ENCODE measurements around the gene JDP2.

The JDP2 gene

GRCh38 chr14:75514673-75515628 lies 87.1 kb downstream of the JDP2 start:
- peak; percentile 55 for DNase-seq (ENCODE audit: low spot score)

DNA sequence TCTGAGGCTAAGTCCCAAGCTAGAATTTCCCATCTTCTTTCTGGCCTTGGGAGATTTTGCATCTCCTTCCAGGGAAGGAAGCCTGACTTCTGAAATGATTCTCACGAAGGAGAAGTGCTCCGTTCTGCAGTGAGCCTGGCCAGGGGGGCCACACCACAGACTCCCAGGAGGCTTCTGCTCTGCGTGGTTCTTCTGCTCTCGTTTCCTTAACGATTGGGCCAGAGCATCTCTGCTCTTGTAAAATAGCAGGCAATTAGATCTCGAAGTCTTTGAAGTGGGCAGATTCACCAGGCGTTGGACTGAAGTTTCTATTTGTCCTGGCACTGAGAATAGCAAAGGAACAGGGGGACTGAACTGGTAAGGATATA lies 87.8 kb downstream of the JDP2 start:
- no peak for DNase-seq (ENCODE audit: low spot score)

- DNase-seq (ENCODE audit: low spot score): peak; percentile 45
Observed at GRCh38 chr14:75518625-75519024, 90.8 kb downstream of the JDP2 start.

- no peak for DNase-seq (ENCODE audit: low spot score)
Observed at GRCh38 chr14:75519394-75519793, 91.6 kb downstream of the JDP2 start.

- no peak for DNase-seq (ENCODE audit: low spot score)
Observed at GRCh38 chr14:75519826-75520728, 92.3 kb downstream of the JDP2 start.

DNA sequence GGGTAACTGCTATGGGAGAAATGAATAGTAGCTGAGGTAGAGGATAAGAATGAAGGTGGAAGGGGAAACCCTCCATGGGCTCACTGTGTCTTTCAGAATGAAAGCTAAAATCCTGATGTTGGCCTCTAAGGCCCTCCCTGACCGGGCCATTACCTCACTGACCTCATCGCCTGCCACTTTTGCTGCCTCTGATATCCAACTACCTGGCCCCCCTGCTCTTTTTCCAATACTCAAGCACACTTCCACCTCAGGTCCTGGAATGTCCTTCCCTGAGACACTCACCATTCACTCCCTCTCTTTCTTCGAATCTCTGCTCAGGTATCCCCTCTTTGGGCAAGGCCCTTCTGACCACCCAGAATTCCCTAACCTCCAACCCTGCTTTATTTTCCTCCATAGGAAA lies 93.0 kb downstream of the JDP2 start:
- no peak for DNase-seq (ENCODE audit: low spot score)

GRCh38 chr14:75521415-75522199 lies 93.8 kb downstream of the JDP2 start:
- no peak for DNase-seq (ENCODE audit: low spot score)

DNA sequence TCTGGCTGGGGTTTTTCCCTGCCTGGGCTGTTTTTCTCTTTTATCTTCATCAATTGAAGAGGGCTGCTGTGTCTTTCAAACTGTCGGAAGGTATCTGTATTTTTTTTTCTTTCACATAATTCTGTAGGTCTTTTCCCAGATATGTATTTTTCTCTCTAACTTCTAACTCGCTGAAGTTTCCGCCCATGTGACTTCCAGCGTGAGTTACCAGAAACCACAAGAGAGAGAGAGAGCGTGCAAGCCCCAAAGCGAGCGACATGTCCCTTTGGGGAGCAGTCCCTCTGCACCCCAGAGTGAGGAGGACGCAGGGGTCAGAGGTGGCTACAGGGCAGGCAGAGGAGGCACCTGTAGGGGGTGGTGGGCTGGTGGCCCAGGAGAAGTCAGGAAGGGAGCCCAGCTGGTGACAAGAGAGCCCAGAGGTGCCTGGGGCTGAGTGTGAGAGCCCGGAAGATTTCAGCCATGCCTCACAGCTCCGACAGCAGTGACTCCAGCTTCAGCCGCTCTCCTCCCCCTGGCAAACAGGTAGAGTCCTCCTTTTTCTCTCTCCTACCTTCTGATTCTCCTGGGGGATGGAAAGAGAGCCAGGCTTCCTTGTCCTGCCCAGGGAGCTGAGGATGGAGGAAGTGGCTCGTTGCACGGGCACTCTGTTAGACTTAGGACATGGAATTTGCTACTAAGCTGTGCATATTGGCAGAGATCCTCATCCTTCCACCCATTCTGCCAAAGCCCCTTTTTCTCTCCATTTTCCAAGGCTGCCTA lies 94.6 kb downstream of the JDP2 start, which contains the start of gene BATF:
Gene BATF (plus strand): TSS at position 246 of the 759 bp plus-strand sequence. CDS start 214 bp downstream, at position 460.
- DNase-seq (ENCODE audit: low spot score): peak; percentile 84

- DNase-seq (ENCODE audit: low spot score): no peak
Observed at GRCh38 chr14:75522983-75523318, 95.1 kb downstream of the JDP2 start.

All from CD4-positive, alpha-beta T cell treated with Interleukin-6 at 100 ng/mL for 8 hours (primary cell).